ENCODE results near the gene CACNA1I. TPM values are rescaled to one million over a fixed set of nuclear protein-coding genes. Genes with fewer than 3 reads are reported as not detected.

CACNA1I gene
- total RNA-seq, 1 experiment from 2014 or later: 2.1 TPM

GRCh38 chr22:39648630-39648950, 78.0 kb downstream of the CACNA1I start:
- no peaks in the 10 kb centered on the region for H3K9me3 Mint-ChIP-seq
- ATAC-seq: no peak
- no peaks in the 10 kb centered on the region for H3K27me3 Mint-ChIP-seq (ENCODE audit: low read depth)
- ChIA-PET CTCF (no interaction called here), POLR2A (no interaction called here)
- no peaks in the 10 kb centered on the region for H3K36me3 Mint-ChIP-seq
- H3K27ac Mint-ChIP-seq: no peak overlapping the region
- DNase-seq (ENCODE audit: low spot score): no peak
- H3K4me3 Mint-ChIP-seq: no peak overlapping the region
- H3K4me1 Mint-ChIP-seq: no peaks in the 10 kb centered on the region
- TF ChIP-seq ZSCAN18 (CRISPR knock-in tag; IDR thresholded peaks at IDR 0.05): no peak
- no peak for TF ChIP-seq ZNF263 (CRISPR knock-in tag; IDR thresholded peaks at IDR 0.05; ENCODE audit: low read depth)
- TF ChIP-seq GTF2I (CRISPR knock-in tag; conservative IDR thresholded peaks at IDR 0.05): no peak
- TF ChIP-seq RELA (CRISPR knock-in tag; IDR thresholded peaks at IDR 0.05; ENCODE audit: borderline replicate concordance): no peak
- no peak for TF ChIP-seq USF1 (CRISPR knock-in tag; IDR thresholded peaks at IDR 0.05)
- TF ChIP-seq NFE2L1 (CRISPR knock-in tag; IDR thresholded peaks at IDR 0.05): no peak
- TF ChIP-seq MYBL2 (CRISPR knock-in tag; IDR thresholded peaks at IDR 0.05): no peak
- TF ChIP-seq ZNF512 (CRISPR knock-in tag; IDR thresholded peaks at IDR 0.05; ENCODE audit: borderline replicate concordance): no peak
- no peak for TF ChIP-seq KAT7 (CRISPR knock-in tag; IDR thresholded peaks at IDR 0.05; ENCODE audit: borderline replicate concordance)
- no peak for TF ChIP-seq ZNF281 (CRISPR knock-in tag; IDR thresholded peaks at IDR 0.05)
- no peak for TF ChIP-seq FOXP4 (CRISPR knock-in tag; IDR thresholded peaks at IDR 0.05)
- no peak for TF ChIP-seq TEAD4 (CRISPR knock-in tag; IDR thresholded peaks at IDR 0.05)
- TF ChIP-seq RORB (CRISPR knock-in tag; IDR thresholded peaks at IDR 0.05): no peak
- TF ChIP-seq E2F1 (CRISPR knock-in tag; IDR thresholded peaks at IDR 0.05): no peak
- no peak for TF ChIP-seq JUN (CRISPR knock-in tag; IDR thresholded peaks at IDR 0.05)
- no peak for TF ChIP-seq ZBTB21 (CRISPR knock-in tag; IDR thresholded peaks at IDR 0.05; ENCODE audit: borderline replicate concordance)
- TF ChIP-seq MLX (CRISPR knock-in tag; IDR thresholded peaks at IDR 0.05): no peak
- TF ChIP-seq ZBTB43 (CRISPR knock-in tag; IDR thresholded peaks at IDR 0.05): no peak
- TF ChIP-seq OVOL2 (CRISPR knock-in tag; IDR thresholded peaks at IDR 0.05; ENCODE audit: borderline replicate concordance): no peak
